CD14-positive monocyte (primary cell): Measurements from ENCODE around the gene MAPK8IP1. TPM values are rescaled to one million over a fixed set of nuclear protein-coding genes. Genes with fewer than 3 reads are reported as not detected.

Experiments used
- DNase-seq, 3 donors: peaks; one replicate each; pipeline ENCODE4 v3.0.0-alpha.2; 2011 to 2022
- H2AFZ ChIP-seq: 2 replicates; pipeline ENCODE4 v1.6.0; 2012; ENCODE audit warnings: mild to moderate bottlenecking, low read depth, low read length, inconsistent platforms; ENCODE audit not compliant: insufficient read depth, poor library complexity, severe bottlenecking
- H3K27ac ChIP-seq, 2 donors: 1 replicate in 1 of 2; 2 replicates in 1 of 2; pipeline ENCODE4 v1.5.1; 2012 to 2013; ENCODE audit warnings: low read length in 2 of 2, control low read depth in 1 of 2, inconsistent platforms in 1 of 2, low read depth in 1 of 2, mild to moderate bottlenecking in 1 of 2
- H3K27me3 ChIP-seq, 2 donors: one replicate each; pipeline versions ENCODE4 v1.6.0 to v1.6.1; 2011 to 2013; ENCODE audit warnings: low read length in 2 of 2; ENCODE audit not compliant: control insufficient read depth in 2 of 2, insufficient read depth in 2 of 2
- H3K36me3 ChIP-seq, 2 donors: replicated peaks in 1 of 2; 1 replicate in 1 of 2; 2 replicates in 1 of 2; pipeline versions ENCODE4 v1.5.1 to v1.6.1; 2012 to 2013; ENCODE audit warnings: low read length in 2 of 2, control low read depth in 1 of 2, inconsistent platforms in 1 of 2, mild to moderate bottlenecking in 1 of 2; ENCODE audit not compliant: insufficient read depth in 2 of 2, control insufficient read depth in 1 of 2
- H3K4me1 ChIP-seq, 2 donors: 1 replicate in 1 of 2; 2 replicates in 1 of 2; pipeline versions ENCODE4 v1.5.1 to v1.6.1; 2012 to 2013; ENCODE audit warnings: low read length in 2 of 2, control low read depth in 1 of 2, inconsistent platforms in 1 of 2, mild to moderate bottlenecking in 1 of 2, moderate library complexity in 1 of 2; ENCODE audit not compliant: insufficient read depth in 2 of 2, control insufficient read depth in 1 of 2
- H3K4me2 ChIP-seq: replicated peaks from 2 replicates; pipeline ENCODE3; 2012; ENCODE audit warnings: low read length, moderate library complexity, mild to moderate bottlenecking; ENCODE audit not compliant: poor library complexity, severe bottlenecking; ENCODE audit errors: extremely low read depth
- H3K4me3 ChIP-seq, 3 experiments: fragments of 200-600 bp in 1 of 3; sonication (generic) in 1 of 3; replicated peaks in 1 of 3; 1 replicate in 2 of 3; 2 replicates in 1 of 3; pipeline ENCODE4 v1.5.1; 2011 to 2013; ENCODE audit warnings: low read length in 3 of 3, mild to moderate bottlenecking in 3 of 3, control low read depth in 2 of 3, low read depth in 2 of 3, inconsistent platforms in 1 of 3, moderate library complexity in 1 of 3
- H3K79me2 ChIP-seq: 2 replicates; pipeline ENCODE4 v1.6.0; 2012; ENCODE audit warnings: mild to moderate bottlenecking, control low read depth, inconsistent platforms, low read length, moderate library complexity; ENCODE audit not compliant: insufficient read depth
- H3K9ac ChIP-seq: 2 replicates; pipeline ENCODE4 v1.6.0; 2017; ENCODE audit warnings: low read length, mild to moderate bottlenecking; ENCODE audit not compliant: insufficient read depth, poor library complexity, severe bottlenecking
- H3K9me3 ChIP-seq, 2 donors: replicated peaks in 1 of 2; 1 replicate in 1 of 2; 2 replicates in 1 of 2; pipeline versions ENCODE4 v1.5.1 to v1.6.1; 2012 to 2013; ENCODE audit warnings: low read length in 2 of 2, control low read depth in 1 of 2; ENCODE audit not compliant: control insufficient read depth in 1 of 2, insufficient read depth in 1 of 2
- H4K20me1 ChIP-seq: 2 replicates; pipeline ENCODE4 v1.6.0; 2012; ENCODE audit warnings: mild to moderate bottlenecking, low read length, control low read depth, moderate library complexity; ENCODE audit not compliant: insufficient read depth
- H3K27ac Mint-ChIP-seq, 7 donors: one replicate each; pipeline ENCODE4 v1.8.0; 2020; ENCODE audit warnings: mild to moderate bottlenecking in 7 of 7, mixed read lengths in 7 of 7, moderate library complexity in 6 of 7, inconsistent platforms in 2 of 7
- H3K27me3 Mint-ChIP-seq, 3 donors: one replicate each; pipeline ENCODE4 v1.8.0; 2021 to 2022; ENCODE audit warnings: low read depth in 3 of 3, mild to moderate bottlenecking in 3 of 3, mixed read lengths in 3 of 3, moderate library complexity in 3 of 3, inconsistent platforms in 1 of 3
- H3K36me3 Mint-ChIP-seq, 2 donors: one replicate each; pipeline ENCODE4 v1.8.0; 2020; ENCODE audit warnings: mixed read lengths in 2 of 2, inconsistent platforms in 1 of 2, mild to moderate bottlenecking in 1 of 2
- H3K4me1 Mint-ChIP-seq: one replicate; pipeline ENCODE4 v1.8.0; 2020; ENCODE audit warnings: mild to moderate bottlenecking, mixed read lengths
- H3K4me3 Mint-ChIP-seq, 2 donors: one replicate each; pipeline ENCODE4 v1.8.0; 2020; ENCODE audit warnings: mild to moderate bottlenecking in 2 of 2, mixed read lengths in 2 of 2, moderate library complexity in 1 of 2
- H3K9me3 Mint-ChIP-seq, 7 donors: one replicate each; pipeline ENCODE4 v1.8.0; 2020 to 2022; ENCODE audit warnings: mixed read lengths in 7 of 7, mild to moderate bottlenecking in 6 of 7, moderate library complexity in 6 of 7, inconsistent platforms in 2 of 7
- CTCF ChIP-seq: fragments of 200-600 bp; IDR thresholded peaks from one replicate; pipeline ENCODE4 v1.8.0; 2022; ENCODE audit warnings: antibody characterized with exemption, mild to moderate bottlenecking
- WGBS: methylation state at CpG from one replicate; pipeline ENCODE4 v1.1.5; 2013; ENCODE audit warnings: missing lambda C conversion rate; ENCODE audit not compliant: insufficient coverage; 5-methylcytosine and 5-hydroxymethylcytosine counted together
- intact Hi-C, 2 donors: fragments of 100-400 bp; cut with micrococcal nuclease; formaldehyde crosslinking; loops; one replicate each; pipeline versions ENCODE4 v1.15.0 to v1.15.1; 2023
- polyA plus RNA-seq, 3 donors: library from polyadenylated mRNA; depleted of rRNA in 1 of 3; unstranded in 2 of 3; stranded (reverse) in 1 of 3; fragments of 300-500 nt in 2 of 3; fragments of >200 nt in 1 of 3; fragmentation: Illumina TruSeq in 2 of 3; gene quantifications; 1 replicate in 2 of 3; 2 replicates in 1 of 3; pipeline ENCODE4 v1.2.3, GENCODE V29; 2012 to 2021

Gene MAPK8IP1
- polyA plus RNA-seq, 3 donors, result 0.93 TPM; not detected in 2

GRCh38 chr11:45856044-45856468 is 29.4 kb upstream of the MAPK8IP1 start:
- no peak for DNase-seq
- no peak overlapping the region for H3K4me3 ChIP-seq
- peaks cover 51 to 56% of the 10 kb centered on the region in 2 donors for H3K36me3 Mint-ChIP-seq
- no peak overlapping the region for H3K9ac ChIP-seq
- H3K27me3 Mint-ChIP-seq, result no peaks in the 10 kb centered on the region
- H3K4me2 ChIP-seq, result no peak overlapping the region
- H2AFZ ChIP-seq, result no peak overlapping the region
- H3K4me1 Mint-ChIP-seq, result peaks cover 29% of the 10 kb centered on the region
- intact Hi-C loops, result no loop called here
- no peaks in the 10 kb centered on the region for H3K9me3 Mint-ChIP-seq
- H3K9me3 ChIP-seq, result no peaks in the 10 kb centered on the region
- H3K79me2 ChIP-seq, result peaks cover 25% of the 10 kb centered on the region
- whole genome bisulfite sequencing, result 98% methylated on average over 5 of the region's 6 CpGs
- peaks cover 24 to 29% of the 10 kb centered on the region in 2 donors for H3K4me1 ChIP-seq
- no peaks in the 10 kb centered on the region for H3K27me3 ChIP-seq
- H4K20me1 ChIP-seq, result peaks cover 81% of the 10 kb centered on the region
- no peak overlapping the region for H3K4me3 Mint-ChIP-seq
- no peak for TF ChIP-seq CTCF
- peaks cover 36 to 60% of the 10 kb centered on the region in 2 donors for H3K36me3 ChIP-seq
- peak overlapping the region in 3 of 7 donors; percentile 21 to 79 (median 25) for H3K27ac Mint-ChIP-seq
- peak overlapping the region in 1 of 2 donors; percentile 18 for H3K27ac ChIP-seq

DNA sequence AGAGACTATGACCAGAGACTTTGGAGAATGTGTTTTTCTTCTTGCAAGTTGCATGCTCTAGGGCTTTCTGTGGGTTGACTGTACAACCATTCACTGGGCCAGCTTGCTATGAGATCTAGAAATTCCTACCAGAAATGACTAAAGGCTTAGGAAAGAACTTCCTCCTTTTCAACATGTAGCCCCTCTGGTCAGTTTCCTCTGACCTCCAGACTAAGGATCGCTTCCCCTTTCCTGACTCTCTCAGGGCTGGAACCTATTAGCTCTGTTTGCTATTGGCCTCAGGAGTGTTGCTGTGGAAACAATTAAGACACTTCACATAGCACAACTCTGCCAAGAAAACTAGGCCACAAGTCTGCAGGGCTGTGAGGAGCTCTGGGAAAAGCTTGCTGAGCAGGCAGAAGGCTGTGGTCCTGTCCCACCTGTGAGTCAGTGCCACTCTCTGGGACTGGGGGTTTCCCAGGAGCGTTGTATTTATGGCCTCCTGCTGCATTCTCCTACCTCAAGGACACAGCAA is 27.4 kb upstream of the MAPK8IP1 start:
- H3K9me3 Mint-ChIP-seq, result no peaks in the 10 kb centered on the region
- H3K9me3 ChIP-seq, result no peaks in the 10 kb centered on the region
- H3K27me3 ChIP-seq, result no peaks in the 10 kb centered on the region
- no peak overlapping the region for H2AFZ ChIP-seq
- WGBS, result 100% methylated on average over 1 of the region's 2 CpGs
- H4K20me1 ChIP-seq, result peaks cover 63% of the 10 kb centered on the region
- H3K36me3 Mint-ChIP-seq, result peaks cover 70 to 76% of the 10 kb centered on the region in 2 donors
- peak overlapping the region; percentile 9 for H3K9ac ChIP-seq
- H3K4me1 ChIP-seq, result peaks cover 19 to 22% of the 10 kb centered on the region in 2 donors
- TF ChIP-seq CTCF, result no peak
- H3K4me3 ChIP-seq, result no peak overlapping the region
- peak in 2 of 3 donors; percentile 77 to 95 for DNase-seq
- H3K4me2 ChIP-seq, result peak overlapping the region; percentile 4
- peaks cover 55 to 79% of the 10 kb centered on the region in 2 donors for H3K36me3 ChIP-seq
- H3K79me2 ChIP-seq, result peaks cover 11% of the 10 kb centered on the region
- intact Hi-C loops, result no loop called here
- peak overlapping the region; percentile 79 to 80 for H3K27ac ChIP-seq
- no peak overlapping the region for H3K4me3 Mint-ChIP-seq
- H3K4me1 Mint-ChIP-seq, result peaks cover 20% of the 10 kb centered on the region
- no peaks in the 10 kb centered on the region for H3K27me3 Mint-ChIP-seq
- peak overlapping the region in 5 of 7 donors; percentile 77 to 94 (median 82) for H3K27ac Mint-ChIP-seq
